ENCODE data around the gene PRRC2C. TPM values are rescaled to one million over a fixed set of nuclear protein-coding genes. Genes with fewer than 3 reads are reported as not detected.

Gene PRRC2C
- total RNA-seq, 1 experiment from 2014 or later = 267 TPM

DNA sequence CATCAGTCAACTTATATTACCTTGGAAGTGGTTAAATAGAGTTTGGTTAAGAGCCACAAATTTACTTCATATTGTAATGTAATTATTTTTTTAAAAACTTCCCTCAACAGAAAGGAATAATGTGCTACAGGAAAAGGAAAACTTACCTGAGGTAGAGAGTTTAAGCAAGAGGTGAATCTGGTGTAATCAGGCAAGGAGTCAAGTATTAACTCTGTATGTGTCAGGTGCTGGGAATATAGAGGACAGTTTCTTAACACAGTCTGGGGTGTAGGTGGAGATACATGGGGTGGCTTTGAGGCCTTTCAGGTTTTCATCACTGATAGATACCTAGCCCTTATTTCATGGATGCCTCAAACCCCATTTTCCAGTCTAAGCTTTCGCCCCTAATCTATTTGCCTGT lies 110.8 kb downstream of the PRRC2C start:
- Histone ChIP-seq H3K9ac (ENCODE audit: extremely low read depth, insufficient read length, low read length) (no peak overlapping the region), H3K27ac (ENCODE audit: insufficient read length, low read depth, low read length) (no peak overlapping the region), H3K23ac (ENCODE audit: insufficient read length, low read depth, low read length) (no peak overlapping the region), H3K79me1 (ENCODE audit: insufficient read depth, low read depth, low read length, poor library complexity, severe bottlenecking) (no peaks in the 10 kb centered on the region), H2BK12ac (ENCODE audit: insufficient read length, low read depth, low read length) (no peak overlapping the region), H3K14ac (ENCODE audit: insufficient read depth, low read length) (no peak overlapping the region), H2BK15ac (ENCODE audit: low read depth, low read length) (no peak overlapping the region), H3T11ph (ENCODE audit: low read length) (no peak overlapping the region), H4K20me1 (ENCODE audit: control insufficient read depth, insufficient read depth, insufficient read length) (no peaks in the 10 kb centered on the region), H2BK20ac (ENCODE audit: low read depth, low read length, poor library complexity, severe bottlenecking) (no peak overlapping the region), H3K18ac (ENCODE audit: insufficient read length, low read depth, low read length) (no peak overlapping the region), H3K4me2 (ENCODE audit: insufficient read depth, insufficient read length, low read length) (no peak overlapping the region), H3K9me3 (ENCODE audit: control insufficient read depth, low read depth, low read length) (no peaks in the 10 kb centered on the region), H4K91ac (ENCODE audit: insufficient read length, low read depth, low read length) (no peak overlapping the region), H3K4me1 (ENCODE audit: insufficient read depth, low read length) (no peaks in the 10 kb centered on the region), H2BK120ac (ENCODE audit: low read depth, low read length, poor library complexity, severe bottlenecking) (no peak overlapping the region), H2BK5ac (ENCODE audit: insufficient read length, low read length) (no peak overlapping the region), H2AK5ac (ENCODE audit: insufficient read length, low read length) (no peak overlapping the region), H4K5ac (ENCODE audit: insufficient read length, low read depth, low read length) (no peak overlapping the region), H3K56ac (ENCODE audit: insufficient read length, low read depth, low read length) (no peak overlapping the region), H2AFZ (ENCODE audit: low read length) (no peak overlapping the region), H4K8ac (replicated peaks; ENCODE audit: insufficient read length, low read depth, low read length) (no peak overlapping the region), H3K23me2 (ENCODE audit: insufficient read length, low read depth, low read length, poor library complexity, severe bottlenecking) (no peaks in the 10 kb centered on the region), H3K4ac (ENCODE audit: low read depth, low read length) (no peak overlapping the region), H3K27me3 (ENCODE audit: insufficient read depth, low read length) (no peaks in the 10 kb centered on the region), H3K79me2 (ENCODE audit: insufficient read depth, low read length) (no peaks in the 10 kb centered on the region)
- H3K36me3 Mint-ChIP-seq (ENCODE audit: insufficient read depth in 1 of 3, low read depth in 3 of 3) = peaks cover 17 to 33% (median 19%) of the 10 kb centered on the region in 3 experiments
- H3K27me3 Mint-ChIP-seq (ENCODE audit: low read depth) = no peaks in the 10 kb centered on the region
- H3K4me3 Mint-ChIP-seq = no peak overlapping the region
- H3K4me1 Mint-ChIP-seq = peaks cover 0 to 1% of the 10 kb centered on the region in 2 experiments; a peak in 1 of 4 replicates
- TF ChIP-seq, protein P1, sequence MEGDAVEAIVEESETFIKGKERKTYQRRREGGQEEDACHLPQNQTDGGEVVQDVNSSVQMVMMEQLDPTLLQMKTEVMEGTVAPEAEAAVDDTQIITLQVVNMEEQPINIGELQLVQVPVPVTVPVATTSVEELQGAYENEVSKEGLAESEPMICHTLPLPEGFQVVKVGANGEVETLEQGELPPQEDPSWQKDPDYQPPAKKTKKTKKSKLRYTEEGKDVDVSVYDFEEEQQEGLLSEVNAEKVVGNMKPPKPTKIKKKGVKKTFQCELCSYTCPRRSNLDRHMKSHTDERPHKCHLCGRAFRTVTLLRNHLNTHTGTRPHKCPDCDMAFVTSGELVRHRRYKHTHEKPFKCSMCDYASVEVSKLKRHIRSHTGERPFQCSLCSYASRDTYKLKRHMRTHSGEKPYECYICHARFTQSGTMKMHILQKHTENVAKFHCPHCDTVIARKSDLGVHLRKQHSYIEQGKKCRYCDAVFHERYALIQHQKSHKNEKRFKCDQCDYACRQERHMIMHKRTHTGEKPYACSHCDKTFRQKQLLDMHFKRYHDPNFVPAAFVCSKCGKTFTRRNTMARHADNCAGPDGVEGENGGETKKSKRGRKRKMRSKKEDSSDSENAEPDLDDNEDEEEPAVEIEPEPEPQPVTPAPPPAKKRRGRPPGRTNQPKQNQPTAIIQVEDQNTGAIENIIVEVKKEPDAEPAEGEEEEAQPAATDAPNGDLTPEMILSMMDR (conservative IDR thresholded peaks at IDR 0.05) = no peak
- H3K9me3 Mint-ChIP-seq = no peaks in the 10 kb centered on the region
- no CpG with 5 or more reads among the region's 1 CpG for WGBS (ENCODE audit: extremely low coverage, insufficient read length, low lambda C conversion rate)
- no peak for DNase-seq
- H3K27ac Mint-ChIP-seq = no peak overlapping the region
